Stomach smooth muscle (tissue), 2 donors: ENCODE measurements around the gene PDCL3.

Source experiments
- H3K27ac ChIP-seq: one replicate; pipeline ENCODE4 v1.7.0; 2013; ENCODE audit warnings: mild to moderate bottlenecking, low read length, inconsistent platforms
- H3K27me3 ChIP-seq, 2 donors: one replicate each; pipeline ENCODE4 v1.7.0; 2013; ENCODE audit warnings: low read length in 2 of 2; ENCODE audit not compliant: insufficient read depth in 2 of 2, control insufficient read depth in 1 of 2
- H3K36me3 ChIP-seq, 2 donors: one replicate each; pipeline ENCODE4 v1.7.0; 2013; ENCODE audit warnings: low read length in 2 of 2; ENCODE audit not compliant: control insufficient read depth in 2 of 2, insufficient read depth in 2 of 2
- H3K4me1 ChIP-seq: one replicate; pipeline ENCODE4 v1.7.0; 2013; ENCODE audit warnings: low read length; ENCODE audit not compliant: control insufficient read depth, insufficient read depth
- H3K4me3 ChIP-seq, 2 donors: one replicate each; pipeline ENCODE4 v1.7.0; 2013; ENCODE audit warnings: low read length in 2 of 2
- H3K9ac ChIP-seq, 2 donors: one replicate each; pipeline ENCODE4 v1.7.0; 2013; ENCODE audit warnings: low read length in 2 of 2, mild to moderate bottlenecking in 1 of 2
- H3K9me3 ChIP-seq, 2 donors: one replicate each; pipeline ENCODE4 v1.7.0; 2013; ENCODE audit warnings: low read length in 2 of 2; ENCODE audit not compliant: control insufficient read depth in 2 of 2
- donor health status: healthy.
- donor health status: Pancreatic carcinoma.

PDCL3 gene

GRCh38 chr2:100611079-100612029 is 48.6 kb downstream of the PDCL3 start:
- no peaks in the 10 kb centered on the region for H3K36me3 ChIP-seq
- no peaks in the 10 kb centered on the region for H3K4me1 ChIP-seq
- no peaks in the 10 kb centered on the region for H3K9me3 ChIP-seq
- no peak overlapping the region for H3K27ac ChIP-seq
- H3K27me3 ChIP-seq = peaks cover 0 to 2% of the 10 kb centered on the region in 2 donors
- no peak overlapping the region for H3K4me3 ChIP-seq
- H3K9ac ChIP-seq = no peak overlapping the region

- no peaks in the 10 kb centered on the region for H3K4me1 ChIP-seq
- peaks cover 0 to 2% of the 10 kb centered on the region in 2 donors for H3K27me3 ChIP-seq
- no peak overlapping the region for H3K27ac ChIP-seq
- H3K4me3 ChIP-seq = no peak overlapping the region
- no peaks in the 10 kb centered on the region for H3K36me3 ChIP-seq
- no peaks in the 10 kb centered on the region for H3K9me3 ChIP-seq
- no peak overlapping the region for H3K9ac ChIP-seq
These were observed 49.7 kb downstream of the PDCL3 start for GRCh38 chr2:100612388-100613000.

GRCh38 chr2:100613719-100614118 is 50.9 kb downstream of the PDCL3 start:
- no peak overlapping the region for H3K27ac ChIP-seq
- no peaks in the 10 kb centered on the region for H3K36me3 ChIP-seq
- H3K9me3 ChIP-seq = no peaks in the 10 kb centered on the region
- H3K9ac ChIP-seq = no peak overlapping the region
- H3K4me3 ChIP-seq = no peak overlapping the region
- H3K27me3 ChIP-seq = peaks cover 0 to 2% of the 10 kb centered on the region in 2 donors
- H3K4me1 ChIP-seq = no peaks in the 10 kb centered on the region

GRCh38 chr2:100614455-100615000 is 51.7 kb downstream of the PDCL3 start:
- Histone ChIP-seq H3K27ac (no peak overlapping the region), H3K9me3 (no peaks in the 10 kb centered on the region), H3K36me3 (no peaks in the 10 kb centered on the region), H3K27me3 (peaks cover 0 to 2% of the 10 kb centered on the region in 2 donors), H3K9ac (no peak overlapping the region), H3K4me3 (no peak overlapping the region), H3K4me1 (no peaks in the 10 kb centered on the region)

- Histone ChIP-seq H3K9ac (no peak overlapping the region), H3K27ac (no peak overlapping the region), H3K36me3 (no peaks in the 10 kb centered on the region), H3K27me3 (peaks cover 0 to 2% of the 10 kb centered on the region in 2 donors), H3K4me1 (no peaks in the 10 kb centered on the region), H3K9me3 (no peaks in the 10 kb centered on the region), H3K4me3 (no peak overlapping the region)
These were observed 52.7 kb downstream of the PDCL3 start for GRCh38 chr2:100615471-100615870.

GRCh38 chr2:100615886-100616285 is 53.1 kb downstream of the PDCL3 start:
- Histone ChIP-seq H3K36me3 (no peaks in the 10 kb centered on the region), H3K27ac (no peak overlapping the region), H3K9ac (no peak overlapping the region), H3K27me3 (peaks cover 0 to 2% of the 10 kb centered on the region in 2 donors), H3K4me1 (no peaks in the 10 kb centered on the region), H3K9me3 (no peaks in the 10 kb centered on the region), H3K4me3 (no peak overlapping the region)

GRCh38 chr2:100616841-100617390 is 54.1 kb downstream of the PDCL3 start:
- Histone ChIP-seq H3K4me1 (no peaks in the 10 kb centered on the region), H3K9ac (no peak overlapping the region), H3K36me3 (no peaks in the 10 kb centered on the region), H3K27ac (no peak overlapping the region), H3K9me3 (no peaks in the 10 kb centered on the region), H3K4me3 (no peak overlapping the region), H3K27me3 (no peaks in the 10 kb centered on the region)

GRCh38 chr2:100619951-100620350 is 57.2 kb downstream of the PDCL3 start:
- Histone ChIP-seq H3K36me3 (no peaks in the 10 kb centered on the region), H3K27me3 (no peaks in the 10 kb centered on the region), H3K27ac (no peak overlapping the region), H3K9me3 (no peaks in the 10 kb centered on the region), H3K4me3 (no peak overlapping the region), H3K4me1 (no peaks in the 10 kb centered on the region), H3K9ac (no peak overlapping the region)

- no peaks in the 10 kb centered on the region for H3K9me3 ChIP-seq
- H3K9ac ChIP-seq = no peak overlapping the region
- H3K27me3 ChIP-seq = no peaks in the 10 kb centered on the region
- H3K27ac ChIP-seq = no peak overlapping the region
- no peaks in the 10 kb centered on the region for H3K36me3 ChIP-seq
- no peaks in the 10 kb centered on the region for H3K4me1 ChIP-seq
- no peak overlapping the region for H3K4me3 ChIP-seq
These were observed 57.7 kb downstream of the PDCL3 start for GRCh38 chr2:100620481-100620880.

GRCh38 chr2:100621371-100621951 is 58.7 kb downstream of the PDCL3 start:
- H3K9ac ChIP-seq = no peak overlapping the region
- no peaks in the 10 kb centered on the region for H3K27me3 ChIP-seq
- H3K4me1 ChIP-seq = no peaks in the 10 kb centered on the region
- no peaks in the 10 kb centered on the region for H3K9me3 ChIP-seq
- no peaks in the 10 kb centered on the region for H3K36me3 ChIP-seq
- no peak overlapping the region for H3K27ac ChIP-seq
- no peak overlapping the region for H3K4me3 ChIP-seq
